ENCODE measurements around the gene MLIP.
A peak's percentile ranks its signal among the peaks of the same experiment; 100 is the strongest.

MLIP gene

GRCh38 chr6:54236984-54237383 is 125.7 kb downstream of the MLIP start:
- no CpG with 5 or more reads among the region's 2 CpGs for WGBS (ENCODE audit: extremely low coverage, insufficient coverage, low lambda C conversion rate)

GRCh38 chr6:54238396-54238795 is 127.2 kb downstream of the MLIP start:
- no peak overlapping the region for H2BK5ac ChIP-seq (ENCODE audit: low read length)
- no peaks in the 10 kb centered on the region for H3K4me1 ChIP-seq (ENCODE audit: control insufficient read depth, low read depth, low read length)
- H4K5ac ChIP-seq (ENCODE audit: low read length), result no peak overlapping the region
- H2BK15ac ChIP-seq (replicated peaks; ENCODE audit: low read depth), result no peak overlapping the region
- DNase-seq, result no peak
- no peak overlapping the region for H3K4me2 ChIP-seq (ENCODE audit: low read length)
- no peaks in the 10 kb centered on the region for H3K79me1 ChIP-seq (ENCODE audit: low read length)
- no peak overlapping the region for H3K27ac ChIP-seq (ENCODE audit: low read depth, low read length)
- no peak overlapping the region for H3K56ac ChIP-seq (ENCODE audit: low read length)
- no peak overlapping the region for H3K23ac ChIP-seq (ENCODE audit: low read length)
- H4K8ac ChIP-seq (ENCODE audit: low read depth, low read length), result no peak overlapping the region
- WGBS (ENCODE audit: extremely low coverage, insufficient coverage, low lambda C conversion rate), result no CpG with 5 or more reads among the region's 1 CpG
- no peak overlapping the region for H2BK120ac ChIP-seq (ENCODE audit: low read depth, low read length)
- H3K4me3 ChIP-seq (ENCODE audit: low read length), result no peak overlapping the region
- no peak overlapping the region for H3K9ac ChIP-seq (ENCODE audit: low read length)
- H3K79me2 ChIP-seq (ENCODE audit: control insufficient read depth, insufficient read depth, low read length), result no peaks in the 10 kb centered on the region
- no peaks in the 10 kb centered on the region for H3K36me3 ChIP-seq (ENCODE audit: control insufficient read depth, insufficient read depth, low read length)
- H3K18ac ChIP-seq (ENCODE audit: low read length), result no peak overlapping the region
- H2AK5ac ChIP-seq (ENCODE audit: low read length), result no peak overlapping the region
- no peak overlapping the region for H3K4ac ChIP-seq (ENCODE audit: low read depth, low read length)
- no peaks in the 10 kb centered on the region for H3K27me3 ChIP-seq (ENCODE audit: insufficient read depth, low read length, poor library complexity)

More at GRCh38 chr6:54236984-54237383, 125.7 kb downstream of the MLIP start:
- H3K27me3 ChIP-seq (ENCODE audit: insufficient read depth, low read length, poor library complexity), result no peaks in the 10 kb centered on the region
- peak; percentile 37 for DNase-seq
- H4K5ac ChIP-seq (ENCODE audit: low read length), result no peak overlapping the region
- no peak overlapping the region for H2BK120ac ChIP-seq (ENCODE audit: low read depth, low read length)
- H3K18ac ChIP-seq (ENCODE audit: low read length), result no peak overlapping the region
- no peak overlapping the region for H3K23ac ChIP-seq (ENCODE audit: low read length)
- H3K9ac ChIP-seq (ENCODE audit: low read length), result no peak overlapping the region
- H3K36me3 ChIP-seq (ENCODE audit: control insufficient read depth, insufficient read depth, low read length), result no peaks in the 10 kb centered on the region
- no peak overlapping the region for H3K4ac ChIP-seq (ENCODE audit: low read depth, low read length)
- H3K4me1 ChIP-seq (ENCODE audit: control insufficient read depth, low read depth, low read length), result no peaks in the 10 kb centered on the region
- H2BK5ac ChIP-seq (ENCODE audit: low read length), result no peak overlapping the region
- H2AK5ac ChIP-seq (ENCODE audit: low read length), result no peak overlapping the region
- no peak overlapping the region for H3K56ac ChIP-seq (ENCODE audit: low read length)
- no peaks in the 10 kb centered on the region for H3K79me2 ChIP-seq (ENCODE audit: control insufficient read depth, insufficient read depth, low read length)
- H3K4me3 ChIP-seq (ENCODE audit: low read length), result no peak overlapping the region
- no peak overlapping the region for H3K27ac ChIP-seq (ENCODE audit: low read depth, low read length)
- no peak overlapping the region for H2BK15ac ChIP-seq (replicated peaks; ENCODE audit: low read depth)
- H4K8ac ChIP-seq (ENCODE audit: low read depth, low read length), result no peak overlapping the region
- H3K79me1 ChIP-seq (ENCODE audit: low read length), result no peaks in the 10 kb centered on the region
- no peak overlapping the region for H3K4me2 ChIP-seq (ENCODE audit: low read length)

GRCh38 chr6:54243699-54244098 is 132.5 kb downstream of the MLIP start:
- Histone ChIP-seq H3K36me3 (ENCODE audit: control insufficient read depth, insufficient read depth, low read length) (no peaks in the 10 kb centered on the region), H3K79me1 (ENCODE audit: low read length) (no peaks in the 10 kb centered on the region), H3K79me2 (ENCODE audit: control insufficient read depth, insufficient read depth, low read length) (no peaks in the 10 kb centered on the region), H3K4me1 (ENCODE audit: control insufficient read depth, low read depth, low read length) (no peaks in the 10 kb centered on the region), H2BK120ac (ENCODE audit: low read depth, low read length) (no peak overlapping the region), H3K18ac (ENCODE audit: low read length) (no peak overlapping the region), H3K4me2 (ENCODE audit: low read length) (no peak overlapping the region), H4K8ac (ENCODE audit: low read depth, low read length) (no peak overlapping the region), H3K23ac (ENCODE audit: low read length) (no peak overlapping the region), H3K4me3 (ENCODE audit: low read length) (no peak overlapping the region), H4K5ac (ENCODE audit: low read length) (no peak overlapping the region), H3K4ac (ENCODE audit: low read depth, low read length) (no peak overlapping the region), H2BK15ac (replicated peaks; ENCODE audit: low read depth) (no peak overlapping the region), H3K9ac (ENCODE audit: low read length) (no peak overlapping the region), H3K27me3 (ENCODE audit: insufficient read depth, low read length, poor library complexity) (no peaks in the 10 kb centered on the region), H3K27ac (ENCODE audit: low read depth, low read length) (no peak overlapping the region), H3K56ac (ENCODE audit: low read length) (no peak overlapping the region), H2AK5ac (ENCODE audit: low read length) (no peak overlapping the region), H2BK5ac (ENCODE audit: low read length) (no peak overlapping the region)
- no peak for DNase-seq
- no CpG with 5 or more reads among the region's 4 CpGs for WGBS (ENCODE audit: extremely low coverage, insufficient coverage, low lambda C conversion rate)

GRCh38 chr6:54244430-54244829 is 133.2 kb downstream of the MLIP start:
- H3K4me2 ChIP-seq (ENCODE audit: low read length), result no peak overlapping the region
- H3K9ac ChIP-seq (ENCODE audit: low read length), result no peak overlapping the region
- no peak overlapping the region for H3K56ac ChIP-seq (ENCODE audit: low read length)
- no peaks in the 10 kb centered on the region for H3K4me1 ChIP-seq (ENCODE audit: control insufficient read depth, low read depth, low read length)
- 100% methylated on average over 1 of the region's 1 CpG for WGBS (ENCODE audit: extremely low coverage, insufficient coverage, low lambda C conversion rate)
- no peak overlapping the region for H2BK15ac ChIP-seq (replicated peaks; ENCODE audit: low read depth)
- H4K8ac ChIP-seq (ENCODE audit: low read depth, low read length), result no peak overlapping the region
- no peaks in the 10 kb centered on the region for H3K36me3 ChIP-seq (ENCODE audit: control insufficient read depth, insufficient read depth, low read length)
- H3K23ac ChIP-seq (ENCODE audit: low read length), result no peak overlapping the region
- no peak overlapping the region for H3K4ac ChIP-seq (ENCODE audit: low read depth, low read length)
- no peak overlapping the region for H2BK5ac ChIP-seq (ENCODE audit: low read length)
- H3K79me2 ChIP-seq (ENCODE audit: control insufficient read depth, insufficient read depth, low read length), result no peaks in the 10 kb centered on the region
- H3K79me1 ChIP-seq (ENCODE audit: low read length), result no peaks in the 10 kb centered on the region
- H3K27ac ChIP-seq (ENCODE audit: low read depth, low read length), result no peak overlapping the region
- no peaks in the 10 kb centered on the region for H3K27me3 ChIP-seq (ENCODE audit: insufficient read depth, low read length, poor library complexity)
- no peak overlapping the region for H3K4me3 ChIP-seq (ENCODE audit: low read length)
- DNase-seq, result peak; percentile 22
- H2AK5ac ChIP-seq (ENCODE audit: low read length), result no peak overlapping the region
- H3K18ac ChIP-seq (ENCODE audit: low read length), result no peak overlapping the region
- H4K5ac ChIP-seq (ENCODE audit: low read length), result no peak overlapping the region
- no peak overlapping the region for H2BK120ac ChIP-seq (ENCODE audit: low read depth, low read length)

GRCh38 chr6:54245265-54245664 is 134.0 kb downstream of the MLIP start:
- no peak overlapping the region for H3K56ac ChIP-seq (ENCODE audit: low read length)
- no peak overlapping the region for H3K4me2 ChIP-seq (ENCODE audit: low read length)
- H3K79me1 ChIP-seq (ENCODE audit: low read length), result no peaks in the 10 kb centered on the region
- H2BK5ac ChIP-seq (ENCODE audit: low read length), result no peak overlapping the region
- no peak overlapping the region for H2AK5ac ChIP-seq (ENCODE audit: low read length)
- H3K4me1 ChIP-seq (ENCODE audit: control insufficient read depth, low read depth, low read length), result no peaks in the 10 kb centered on the region
- H3K79me2 ChIP-seq (ENCODE audit: control insufficient read depth, insufficient read depth, low read length), result no peaks in the 10 kb centered on the region
- no peak overlapping the region for H3K18ac ChIP-seq (ENCODE audit: low read length)
- no peak overlapping the region for H3K4me3 ChIP-seq (ENCODE audit: low read length)
- no peak overlapping the region for H2BK15ac ChIP-seq (replicated peaks; ENCODE audit: low read depth)
- H3K23ac ChIP-seq (ENCODE audit: low read length), result no peak overlapping the region
- H3K27me3 ChIP-seq (ENCODE audit: insufficient read depth, low read length, poor library complexity), result no peaks in the 10 kb centered on the region
- no peak overlapping the region for H3K9ac ChIP-seq (ENCODE audit: low read length)
- H3K4ac ChIP-seq (ENCODE audit: low read depth, low read length), result no peak overlapping the region
- no peak overlapping the region for H4K8ac ChIP-seq (ENCODE audit: low read depth, low read length)
- no peak overlapping the region for H3K27ac ChIP-seq (ENCODE audit: low read depth, low read length)
- no peak for DNase-seq
- H4K5ac ChIP-seq (ENCODE audit: low read length), result no peak overlapping the region
- no peak overlapping the region for H2BK120ac ChIP-seq (ENCODE audit: low read depth, low read length)
- WGBS (ENCODE audit: extremely low coverage, insufficient coverage, low lambda C conversion rate), result no CpG with 5 or more reads among the region's 2 CpGs
- no peaks in the 10 kb centered on the region for H3K36me3 ChIP-seq (ENCODE audit: control insufficient read depth, insufficient read depth, low read length)

- no peak overlapping the region for H2AK5ac ChIP-seq (ENCODE audit: low read length)
- no peak overlapping the region for H3K9ac ChIP-seq (ENCODE audit: low read length)
- H3K27ac ChIP-seq (ENCODE audit: low read depth, low read length), result no peak overlapping the region
- no peak overlapping the region for H4K8ac ChIP-seq (ENCODE audit: low read depth, low read length)
- DNase-seq, result no peak
- H2BK5ac ChIP-seq (ENCODE audit: low read length), result no peak overlapping the region
- H3K18ac ChIP-seq (ENCODE audit: low read length), result no peak overlapping the region
- H3K4me2 ChIP-seq (ENCODE audit: low read length), result no peak overlapping the region
- no peak overlapping the region for H2BK120ac ChIP-seq (ENCODE audit: low read depth, low read length)
- H3K4me1 ChIP-seq (ENCODE audit: control insufficient read depth, low read depth, low read length), result no peaks in the 10 kb centered on the region
- no peak overlapping the region for H3K23ac ChIP-seq (ENCODE audit: low read length)
- H3K36me3 ChIP-seq (ENCODE audit: control insufficient read depth, insufficient read depth, low read length), result no peaks in the 10 kb centered on the region
- H3K27me3 ChIP-seq (ENCODE audit: insufficient read depth, low read length, poor library complexity), result no peaks in the 10 kb centered on the region
- no peak overlapping the region for H3K4me3 ChIP-seq (ENCODE audit: low read length)
- H2BK15ac ChIP-seq (replicated peaks; ENCODE audit: low read depth), result no peak overlapping the region
- no peak overlapping the region for H3K4ac ChIP-seq (ENCODE audit: low read depth, low read length)
- H4K5ac ChIP-seq (ENCODE audit: low read length), result no peak overlapping the region
- H3K79me1 ChIP-seq (ENCODE audit: low read length), result no peaks in the 10 kb centered on the region
- H3K79me2 ChIP-seq (ENCODE audit: control insufficient read depth, insufficient read depth, low read length), result no peaks in the 10 kb centered on the region
- H3K56ac ChIP-seq (ENCODE audit: low read length), result no peak overlapping the region
Observed at GRCh38 chr6:54248319-54248718, 137.1 kb downstream of the MLIP start.
